GM12878 (cell line): Measurements from ENCODE around the gene CFAP161. TPM values are rescaled to one million over a fixed set of nuclear protein-coding genes. Genes with fewer than 3 reads are reported as not detected.

Experiments
- ATAC-seq: fragments of 200-7000 bp; cut with Tn5 transposase; 3 replicates; pipeline ENCODE4 v1.9.1; 2020; ENCODE audit warnings: mild to moderate bottlenecking, moderate library complexity
- BruUV-seq: library from RNA; stranded (reverse); fragments of 400-500 nt; replicated peaks from 2 replicates; lab custom pipeline; 2021; lab: Mats Ljungman, UMichigan
- CTCF ChIA-PET: fragments of 300-600 bp; sonication (Branson Sonifier 250); formaldehyde crosslinking; extraction: SDS; loops from one replicate; lab custom pipeline; 2021; ENCODE audit warnings: inconsistent platforms; lab: Yijun Ruan, JAX
- POLR2A ChIA-PET: fragments of 350-600 bp; formaldehyde crosslinking; extraction: SDS; loops from one replicate; lab custom pipeline; 2021; ENCODE audit warnings: inconsistent platforms; lab: Charles Lee
- RAD21 ChIA-PET: fragments of 300-600 bp; sonication (Branson Sonifier 250); formaldehyde crosslinking; loops from one replicate; lab custom pipeline; 2023; ENCODE audit warnings: antibody characterized with exemption; ENCODE audit not compliant: unreplicated experiment; lab: Charles Lee
- SMC1A ChIA-PET: fragments of 300-600 bp; sonication (Branson Sonifier 250); formaldehyde crosslinking; loops from one replicate; lab custom pipeline; 2023; ENCODE audit not compliant: unreplicated experiment, uncharacterized antibody; lab: Charles Lee
- DNase-seq: peaks from one replicate; pipeline ENCODE4 v3.0.0-alpha.2; 2011; ENCODE audit warnings: low read depth, low spot score
- FAIRE-seq: peaks from 3 replicates; lab custom pipeline; 2011; peaks lifted over from hg19 to GRCh38; lab: Jason Lieb, UNC
- H2AFZ ChIP-seq: 2 replicates; pipeline ENCODE4 v1.6.0; 2011; ENCODE audit warnings: low read depth, low read length, control low read depth; ENCODE audit not compliant: control insufficient read depth
- H3K27ac ChIP-seq: 2 replicates; pipeline ENCODE4 v1.5.1; 2011; ENCODE audit warnings: control low read depth; ENCODE audit not compliant: control insufficient read depth, insufficient read depth
- H3K27me3 ChIP-seq, 2 experiments: replicated peaks in 1 of 2; 2 replicates each; pipeline versions ENCODE4 v1.6.0 to v1.6.1; 2011; ENCODE audit warnings: low read length in 1 of 2; ENCODE audit not compliant: control insufficient read depth in 2 of 2, insufficient read depth in 2 of 2
- H3K36me3 ChIP-seq, 2 experiments: 2 replicates each; pipeline ENCODE4 v1.5.1; 2011; ENCODE audit warnings: low read length in 1 of 2; ENCODE audit not compliant: control insufficient read depth in 2 of 2, insufficient read depth in 2 of 2
- H3K4me1 ChIP-seq: 2 replicates; pipeline ENCODE4 v1.6.1; 2011; ENCODE audit warnings: mild to moderate bottlenecking, low read length, moderate library complexity, mixed read lengths; ENCODE audit not compliant: control insufficient read depth, insufficient read depth
- H3K4me2 ChIP-seq: 2 replicates; pipeline ENCODE4 v1.6.0; 2011; ENCODE audit warnings: control low read depth; ENCODE audit not compliant: control insufficient read depth, insufficient read depth
- H3K4me3 ChIP-seq: fragments of 200-600 bp; sonication (generic); 2 replicates; pipeline ENCODE4 v1.5.1; 2016
- H3K79me2 ChIP-seq: 2 replicates; pipeline ENCODE4 v1.6.0; 2011; ENCODE audit warnings: low read length; ENCODE audit not compliant: control insufficient read depth, insufficient read depth
- H3K9ac ChIP-seq: 2 replicates; pipeline ENCODE4 v1.8.0; 2011; ENCODE audit warnings: low read length, control low read depth, mixed read lengths; ENCODE audit not compliant: control insufficient read depth, insufficient read depth
- H3K9me3 ChIP-seq: replicated peaks from 3 replicates; pipeline ENCODE4 v1.5.1; 2011; ENCODE audit warnings: mild to moderate bottlenecking, low read length; ENCODE audit not compliant: control insufficient read depth, insufficient read depth
- H4K20me1 ChIP-seq: 2 replicates; pipeline ENCODE4 v1.6.0; 2011; ENCODE audit not compliant: control insufficient read depth, insufficient read depth
- ATF7 ChIP-seq: fragments of 450-650 bp; IDR thresholded peaks from 2 replicates; pipeline ENCODE4 v1.6.1; 2016; ENCODE audit warnings: low read depth, mild to moderate bottlenecking
- BCLAF1 ChIP-seq: fragments of 450-650 bp; IDR thresholded peaks from 2 replicates; pipeline ENCODE4 v1.6.1; 2017; ENCODE audit warnings: antibody characterized with exemption, mild to moderate bottlenecking, moderate library complexity
- CBX5 ChIP-seq: sonication (generic); IDR thresholded peaks from 2 replicates; pipeline ENCODE4 v1.6.1; 2016; ENCODE audit warnings: low read depth, moderate library complexity, mild to moderate bottlenecking, inconsistent platforms
- DPF2 ChIP-seq: fragments of 450-650 bp; IDR thresholded peaks from 2 replicates; pipeline ENCODE4 v1.6.1; 2017; ENCODE audit warnings: mild to moderate bottlenecking
- E2F8 ChIP-seq: fragments of 450-650 bp; IDR thresholded peaks from 2 replicates; pipeline ENCODE4 v1.6.1; 2018; ENCODE audit warnings: mild to moderate bottlenecking, low read depth, moderate library complexity; ENCODE audit not compliant: partially characterized antibody
- HSF1 ChIP-seq: fragments of 150-350 bp; IDR thresholded peaks from 2 replicates; pipeline ENCODE4 v1.6.1; 2014; ENCODE audit warnings: mild to moderate bottlenecking, low read depth, low read length
- MYB ChIP-seq: fragments of 150-350 bp; IDR thresholded peaks from 2 replicates; pipeline ENCODE4 v1.6.1; 2014; ENCODE audit warnings: mild to moderate bottlenecking, low read depth, low read length, borderline replicate concordance
- RCOR1 ChIP-seq: conservative IDR thresholded peaks from 2 replicates; pipeline ENCODE4 v1.6.1; 2012; ENCODE audit warnings: low read depth, low read length, improper control_type of control experiment
- REST ChIP-seq: IDR thresholded peaks from 2 replicates; pipeline ENCODE4 v1.6.1; 2012; ENCODE audit warnings: mild to moderate bottlenecking, low read depth, low read length
- SREBF2 ChIP-seq: IDR thresholded peaks from 2 replicates; pipeline ENCODE4 v1.6.1; 2012; ENCODE audit warnings: mild to moderate bottlenecking, low read length
- WGBS: methylation state at CpG from one replicate; pipeline ENCODE4 v1.1.6; 2016; ENCODE audit warnings: low lambda C conversion rate; ENCODE audit not compliant: insufficient replicate concordance, insufficient coverage; ENCODE audit errors: missing lambda C conversion rate; 5-methylcytosine and 5-hydroxymethylcytosine counted together
- in situ Hi-C: fragments of 300-500 bp; cut with MboI; formaldehyde crosslinking; loops from 9 replicates; pipeline ENCODE4 v1.14.3; 2018; ENCODE audit warnings: mixed read lengths
- intact Hi-C: fragments of 100-400 bp; cut with micrococcal nuclease; formaldehyde crosslinking; loops from one replicate; pipeline ENCODE4 v1.14.2; 2022; ENCODE audit not compliant: unreplicated experiment
- polyA plus RNA-seq, 11 experiments: library from polyadenylated mRNA; depleted of rRNA in 4 of 11; unstranded in 6 of 11; stranded (reverse) in 5 of 11; fragments of >200 nt; fragmentation: Nextera tagmentation in 4 of 11; fragmentation: Illumina TruSeq in 1 of 11; extraction: Ambion mirVana in 4 of 11; extraction: Trizol in 1 of 11; gene quantifications; 1 replicate in 1 of 11; 2 replicates in 10 of 11; pipeline versions ENCODE4 v1.2.1 to v1.2.3, GENCODE V29; 2011 to 2016; ENCODE audit warnings: inconsistent platforms in 2 of 11, missing spikeins in 2 of 11, low read depth in 1 of 11
- total RNA-seq, 4 experiments: library from RNA; depleted of rRNA in 3 of 4; stranded (reverse); fragments of >200 nt in 3 of 4; fragmentation: Illumina TruSeq in 1 of 4; extraction: Trizol in 1 of 4; gene quantifications; 2 replicates each; pipeline versions ENCODE4 v1.2.1 to v1.2.3, GENCODE V29; 2013 to 2021
- TF ChIP-seq, protein P1 (sequence below): fragments of 450-650 bp; IDR thresholded peaks from 2 replicates; pipeline ENCODE4 v1.6.1; 2016; ENCODE audit warnings: mild to moderate bottlenecking

Gene CFAP161
- total and polyA plus RNA-seq, 10 of the 15 experiments (the other 5 are each of a cell fraction or from before 2014, with no cell fraction given), result 0.31 TPM; not detected in 9

DNA sequence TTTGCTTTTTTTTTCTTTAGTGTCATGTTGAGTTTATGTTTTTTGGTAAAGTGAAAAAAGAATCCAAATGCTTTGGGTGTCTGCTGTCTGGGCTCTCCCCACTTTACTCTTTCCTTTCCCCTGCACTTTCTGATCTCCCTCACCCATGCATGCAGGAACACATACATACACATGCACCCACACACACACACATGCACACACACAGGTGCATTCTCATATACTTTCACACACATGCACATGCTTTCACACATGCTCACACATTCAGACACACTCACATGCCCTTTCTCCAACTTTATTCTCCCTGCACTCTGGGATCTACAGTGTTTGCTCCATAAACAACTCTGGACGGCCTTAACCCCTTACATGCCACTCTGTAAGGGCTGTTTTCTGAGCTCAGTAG lies 46.4 kb upstream of the CFAP161 start:
- Histone ChIP-seq H3K4me2 (no peak overlapping the region), H3K9me3 (no peaks in the 10 kb centered on the region), H3K27ac (no peak overlapping the region), H3K4me1 (no peaks in the 10 kb centered on the region; the same call in 1 of the 2 replicates), H3K79me2 (no peaks in the 10 kb centered on the region), H3K27me3 (peaks cover 0 to 4% of the 10 kb centered on the region in 2 experiments), H4K20me1 (no peaks in the 10 kb centered on the region), H3K4me3 (no peak overlapping the region), H3K9ac (no peak overlapping the region), H3K36me3 (no peaks in the 10 kb centered on the region), H2AFZ (no peak overlapping the region)
- ATAC-seq, result no peak
- DNase-seq, result no peak
- RAD21 ChIA-PET, result no interaction called here
- POLR2A ChIA-PET, result no interaction called here
- intact Hi-C loops, result no loop called here
- CTCF ChIA-PET, result interaction anchor here (0.7 to 1.8 kb wide), 2 partner anchors 178 to 263 kb away, joined by 4 to 6 read pairs; no protein-coding TSS in a partner anchor
- in situ Hi-C loops, result no loop called here
- FAIRE-seq, result peak; percentile 49
- WGBS, result 0% methylated on average over 1 of the region's 1 CpG
- BruUV-seq, result no TSS peak
- SMC1A ChIA-PET, result interaction anchor here (1.5 kb wide), 1 partner anchor 12 kb away, joined by 4 read pairs; no protein-coding TSS in a partner anchor
- no peak for TF ChIP-seq E2F8
- TF ChIP-seq BCLAF1, result no peak
- no peak for TF ChIP-seq SREBF2
- no peak for TF ChIP-seq ATF7
- no peak for TF ChIP-seq HSF1
- TF ChIP-seq, protein P1, sequence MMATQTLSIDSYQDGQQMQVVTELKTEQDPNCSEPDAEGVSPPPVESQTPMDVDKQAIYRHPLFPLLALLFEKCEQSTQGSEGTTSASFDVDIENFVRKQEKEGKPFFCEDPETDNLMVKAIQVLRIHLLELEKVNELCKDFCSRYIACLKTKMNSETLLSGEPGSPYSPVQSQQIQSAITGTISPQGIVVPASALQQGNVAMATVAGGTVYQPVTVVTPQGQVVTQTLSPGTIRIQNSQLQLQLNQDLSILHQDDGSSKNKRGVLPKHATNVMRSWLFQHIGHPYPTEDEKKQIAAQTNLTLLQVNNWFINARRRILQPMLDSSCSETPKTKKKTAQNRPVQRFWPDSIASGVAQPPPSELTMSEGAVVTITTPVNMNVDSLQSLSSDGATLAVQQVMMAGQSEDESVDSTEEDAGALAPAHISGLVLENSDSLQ, result no peak
- TF ChIP-seq RCOR1, result no peak
- TF ChIP-seq MYB, result no peak
- no peak for TF ChIP-seq DPF2
- TF ChIP-seq REST, result no peak
- TF ChIP-seq CBX5, result no peak
